Measurements from ENCODE around the gene GLE1.

GLE1 gene

GRCh38 chr9:128484686-128485413, 19.7 kb upstream of the GLE1 start:
- Histone ChIP-seq H3K79me2 (ENCODE audit: control insufficient read depth, low read length) (no peaks in the 10 kb centered on the region), H3K27ac (ENCODE audit: low read depth, low read length) (no peak overlapping the region), H3F3A (ENCODE audit: control insufficient read depth, insufficient read depth) (no peaks in the 10 kb centered on the region), H4K20me1 (ENCODE audit: control insufficient read depth, insufficient read depth, low read depth, low read length) (no peaks in the 10 kb centered on the region), H3K36me3 (ENCODE audit: control insufficient read depth, low read length) (peaks cover 74% of the 10 kb centered on the region), H3K4me2 (ENCODE audit: low read length) (no peak overlapping the region), H3K4me3 (ENCODE audit: low read length) (no peak overlapping the region), H3K9me3 (ENCODE audit: control insufficient read depth, insufficient read depth, low read length) (no peaks in the 10 kb centered on the region), H3K27me3 (ENCODE audit: control insufficient read depth, low read length) (no peaks in the 10 kb centered on the region), H3K9me2 (replicated peaks; ENCODE audit: control insufficient read depth, low read length) (no peaks in the 10 kb centered on the region), H3K4me1 (ENCODE audit: control insufficient read depth, low read length) (no peaks in the 10 kb centered on the region)
- TF ChIP-seq EZH2phosphoT487 (IDR thresholded peaks at IDR 0.05; ENCODE audit: borderline replicate concordance, low read length) (no peak), CTCF (IDR thresholded peaks at IDR 0.05; ENCODE audit: low read depth, low read length, poor library complexity, severe bottlenecking) (no peak)

GRCh38 chr9:128485414-128485855, 19.1 kb upstream of the GLE1 start:
- H3K36me3 ChIP-seq (ENCODE audit: control insufficient read depth, low read length) = peaks cover 74% of the 10 kb centered on the region
- H3K4me2 ChIP-seq (ENCODE audit: low read length) = no peak overlapping the region
- no peaks in the 10 kb centered on the region for H3K79me2 ChIP-seq (ENCODE audit: control insufficient read depth, low read length)
- H3K27me3 ChIP-seq (ENCODE audit: control insufficient read depth, low read length) = no peaks in the 10 kb centered on the region
- H3F3A ChIP-seq (ENCODE audit: control insufficient read depth, insufficient read depth) = no peaks in the 10 kb centered on the region
- H3K4me1 ChIP-seq (ENCODE audit: control insufficient read depth, low read length) = no peaks in the 10 kb centered on the region
- no peaks in the 10 kb centered on the region for H4K20me1 ChIP-seq (ENCODE audit: control insufficient read depth, insufficient read depth, low read depth, low read length)
- H3K27ac ChIP-seq (ENCODE audit: low read depth, low read length) = no peak overlapping the region
- TF ChIP-seq CTCF (IDR thresholded peaks at IDR 0.05; ENCODE audit: low read depth, low read length, poor library complexity, severe bottlenecking) (no peak), EZH2phosphoT487 (IDR thresholded peaks at IDR 0.05; ENCODE audit: borderline replicate concordance, low read length) (no peak)
- H3K4me3 ChIP-seq (ENCODE audit: low read length) = no peak overlapping the region
- H3K9me2 ChIP-seq (replicated peaks; ENCODE audit: control insufficient read depth, low read length) = no peaks in the 10 kb centered on the region
- no peaks in the 10 kb centered on the region for H3K9me3 ChIP-seq (ENCODE audit: control insufficient read depth, insufficient read depth, low read length)

GRCh38 chr9:128486201-128486600, 18.3 kb upstream of the GLE1 start:
- Histone ChIP-seq H3K4me2 (ENCODE audit: low read length) (no peak overlapping the region), H3K79me2 (ENCODE audit: control insufficient read depth, low read length) (no peaks in the 10 kb centered on the region), H3K36me3 (ENCODE audit: control insufficient read depth, low read length) (peaks cover 74% of the 10 kb centered on the region), H3K9me2 (replicated peaks; ENCODE audit: control insufficient read depth, low read length) (no peaks in the 10 kb centered on the region), H3F3A (ENCODE audit: control insufficient read depth, insufficient read depth) (no peaks in the 10 kb centered on the region), H3K4me1 (ENCODE audit: control insufficient read depth, low read length) (no peaks in the 10 kb centered on the region), H3K4me3 (ENCODE audit: low read length) (no peak overlapping the region), H4K20me1 (ENCODE audit: control insufficient read depth, insufficient read depth, low read depth, low read length) (no peaks in the 10 kb centered on the region), H3K27ac (ENCODE audit: low read depth, low read length) (no peak overlapping the region), H3K9me3 (ENCODE audit: control insufficient read depth, insufficient read depth, low read length) (no peaks in the 10 kb centered on the region), H3K27me3 (ENCODE audit: control insufficient read depth, low read length) (no peaks in the 10 kb centered on the region)
- no peak for TF ChIP-seq CTCF (IDR thresholded peaks at IDR 0.05; ENCODE audit: low read depth, low read length, poor library complexity, severe bottlenecking)
- TF ChIP-seq EZH2phosphoT487 (IDR thresholded peaks at IDR 0.05; ENCODE audit: borderline replicate concordance, low read length) = no peak
